NCI-H446 treated with DMSO at 0.1 percent for 48 hours (cell line): ENCODE results near the gene IRF2BP2.
"Not testable (repeated sequence)": the region's sequence is repeated elsewhere in the genome, so short reads cannot be mapped to it uniquely, and the experiment has no call there.

Source experiments
- DNase-seq: peaks from one replicate; lab custom pipeline; 2025; lab: John Stamatoyannopoulos, UW

Gene IRF2BP2

DNA sequence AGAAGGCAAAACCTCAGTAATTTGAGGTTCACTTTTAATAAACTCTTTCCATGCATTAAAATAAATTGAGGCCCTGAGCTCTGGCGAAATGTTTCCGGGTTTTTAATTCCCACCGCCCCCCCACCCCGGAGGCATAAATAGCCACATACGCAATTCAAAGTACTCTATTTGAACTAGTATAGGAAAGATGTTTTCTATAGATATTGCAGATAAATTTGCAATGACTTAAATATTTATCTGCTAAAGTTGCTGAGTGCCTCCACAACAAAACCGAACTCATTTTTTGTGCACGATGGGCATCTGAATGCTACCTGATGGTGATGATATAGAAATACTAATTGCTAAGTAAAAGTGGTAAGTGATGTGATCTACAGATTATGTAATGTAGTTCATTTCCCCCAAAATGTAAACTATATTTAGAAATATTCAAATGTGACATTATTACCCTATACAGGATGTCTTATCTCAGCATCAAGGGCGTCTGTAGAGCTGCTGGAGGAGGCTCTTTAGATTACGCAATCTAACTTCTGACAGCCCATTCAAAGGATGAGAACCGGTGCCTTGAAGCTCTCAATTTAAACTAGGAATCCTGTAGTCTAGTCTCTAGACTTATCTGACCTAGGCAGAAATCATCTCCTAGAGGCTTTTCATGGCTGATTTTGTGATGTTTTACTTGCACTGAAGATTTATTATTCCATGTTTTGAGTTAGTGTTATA lies 8.5 kb downstream of the IRF2BP2 start:
- DNase-seq, result peak; percentile 27

DNA sequence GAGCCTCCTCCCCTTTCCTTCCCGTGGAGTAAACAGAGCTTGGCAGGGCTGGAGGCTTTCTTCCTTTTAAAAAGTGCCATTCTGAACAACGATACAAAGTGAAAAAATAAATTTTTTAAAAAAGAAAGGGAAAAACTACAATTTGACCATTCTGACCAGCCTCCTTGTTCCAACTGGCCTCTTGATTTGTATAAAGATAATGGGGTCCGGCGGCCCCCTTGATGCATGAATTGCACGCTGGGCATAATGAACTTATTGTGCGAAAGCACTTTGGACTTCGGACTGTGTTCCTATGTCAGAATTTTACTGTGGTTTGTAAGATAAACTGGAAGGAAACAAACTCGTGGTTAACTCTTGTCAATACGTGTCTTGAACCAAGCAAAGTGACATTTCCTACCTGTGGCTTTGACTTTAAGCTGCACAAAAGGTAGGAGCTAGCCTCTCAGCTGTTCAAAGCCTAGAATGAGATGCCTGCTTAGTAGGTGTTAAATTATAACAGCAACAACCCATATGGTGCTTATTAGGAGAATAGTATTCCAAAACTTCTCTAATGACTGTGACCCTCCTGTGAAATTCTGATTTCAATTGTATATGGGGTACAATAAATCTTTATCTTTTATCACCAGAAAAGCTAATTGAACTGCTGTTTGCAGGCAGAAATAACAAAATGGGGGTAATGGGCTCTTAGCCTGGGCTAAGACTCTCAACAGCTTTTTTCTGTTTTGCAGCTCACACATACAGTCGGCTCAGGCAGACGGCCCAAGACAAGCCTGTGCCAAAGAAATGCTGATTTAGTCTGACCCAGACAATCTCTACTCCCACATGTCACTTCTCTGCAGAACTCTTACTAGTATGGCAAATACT lies 9.3 kb downstream of the IRF2BP2 start:
- DNase-seq, result peak; percentile 83

DNA sequence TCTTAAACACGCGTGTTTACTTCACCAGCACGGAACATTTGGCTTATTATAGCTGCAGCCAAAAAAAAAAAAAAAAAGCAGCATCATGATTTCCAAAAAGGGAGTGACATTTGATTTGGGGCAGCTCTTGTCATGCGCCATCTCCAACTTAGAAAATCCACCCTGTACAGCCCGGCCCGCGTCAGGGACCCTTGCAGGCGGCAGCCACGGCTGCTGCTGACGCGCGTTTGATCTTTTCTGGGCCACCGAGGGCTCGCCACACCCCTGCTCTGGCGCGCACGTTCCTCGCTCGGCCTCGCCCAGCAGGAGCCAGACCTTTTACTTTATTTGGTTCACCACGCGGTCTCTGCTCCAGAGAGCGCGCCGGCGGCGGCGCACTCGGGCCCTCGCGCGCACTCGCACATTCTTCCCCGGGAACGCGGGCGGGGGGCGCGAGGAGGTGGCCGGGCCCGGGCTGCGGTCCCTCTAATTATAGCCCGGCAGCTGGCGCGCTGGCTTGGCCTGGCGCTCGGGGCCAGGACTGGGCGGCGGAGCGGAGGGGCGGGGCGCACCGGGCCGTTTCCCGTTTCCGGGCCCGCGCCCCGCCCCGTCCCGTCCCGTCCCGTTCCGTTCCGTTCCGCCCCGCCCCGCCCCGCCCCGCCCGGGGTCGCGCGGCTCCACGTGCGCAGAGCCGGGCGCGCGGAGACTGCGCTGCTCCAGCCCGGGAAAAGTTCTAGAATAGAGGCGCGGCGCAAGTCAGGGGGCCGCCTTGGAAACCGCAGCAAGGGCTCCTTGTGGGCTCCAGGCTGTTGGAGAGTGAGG lies 10.2 kb downstream of the IRF2BP2 start:
- peak; percentile 87 for DNase-seq

DNA sequence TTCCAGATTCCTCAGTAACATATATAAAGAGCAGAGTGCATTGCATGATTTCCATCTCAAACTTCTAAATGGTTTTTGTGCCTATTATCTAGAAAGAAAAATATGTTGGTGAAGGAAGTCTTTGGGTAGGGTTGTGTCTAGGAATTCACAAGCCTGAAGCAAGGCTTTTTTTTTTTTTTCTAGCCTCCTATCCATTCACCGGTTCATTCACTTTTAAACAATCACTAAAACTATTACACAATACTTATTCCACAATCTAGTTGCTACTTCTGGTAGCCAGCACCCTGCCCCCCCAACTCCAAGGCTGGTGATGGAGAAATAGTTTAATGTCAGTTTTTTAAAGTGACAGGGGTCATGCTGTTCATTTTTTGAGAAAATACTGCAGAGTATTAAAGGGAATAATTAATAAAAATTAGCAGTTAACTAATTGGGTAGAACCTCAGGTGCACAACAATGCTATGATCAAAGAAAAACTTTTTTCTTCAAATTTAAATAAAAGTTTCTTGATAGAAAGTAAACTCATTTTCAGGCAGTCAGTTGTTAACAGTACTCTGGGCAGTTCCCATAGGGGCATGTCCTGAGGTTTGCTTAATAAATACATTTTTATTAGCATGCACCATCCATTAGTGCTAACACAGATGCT lies 10.9 kb downstream of the IRF2BP2 start:
- no peak for DNase-seq

DNA sequence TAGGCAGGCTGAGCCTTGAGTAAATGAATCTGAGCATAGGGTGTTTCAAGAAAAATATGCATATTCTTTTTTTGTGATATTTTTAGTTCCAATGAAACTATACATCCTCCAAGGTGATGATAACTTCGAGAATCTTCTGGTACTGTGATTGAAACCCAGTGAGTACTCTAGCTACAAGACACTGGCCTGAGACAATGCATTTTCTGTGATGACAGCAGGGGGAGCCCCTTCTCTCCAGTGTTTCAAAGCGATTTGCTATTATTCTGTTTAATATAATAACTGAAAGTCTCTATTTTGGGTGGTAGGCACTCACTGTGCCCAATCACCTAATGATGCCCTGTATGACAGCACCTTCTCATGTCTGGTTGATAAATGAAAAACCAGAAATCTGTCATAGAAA lies 12.1 kb downstream of the IRF2BP2 start:
- DNase-seq, result peak; percentile 32

DNA sequence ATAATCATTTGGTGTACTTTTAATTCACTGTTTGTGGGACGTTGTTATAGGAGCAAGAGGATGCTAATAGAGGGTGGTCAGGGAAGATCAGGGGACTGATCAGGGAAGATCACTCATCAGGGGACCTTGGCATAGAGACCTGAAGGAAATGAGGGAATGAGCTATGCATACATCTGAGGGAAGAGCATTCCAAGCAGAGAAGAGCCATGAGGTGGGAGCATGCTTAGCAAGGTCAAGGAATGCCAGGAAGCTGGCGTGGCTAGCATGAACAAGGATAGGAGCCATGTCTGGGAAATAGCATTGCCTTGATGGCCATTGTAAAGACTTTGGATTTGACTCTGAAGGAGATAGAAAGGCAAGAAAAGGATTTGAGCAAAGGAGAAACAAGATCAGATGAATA lies 14.1 kb downstream of the IRF2BP2 start:
- no peak for DNase-seq

DNA sequence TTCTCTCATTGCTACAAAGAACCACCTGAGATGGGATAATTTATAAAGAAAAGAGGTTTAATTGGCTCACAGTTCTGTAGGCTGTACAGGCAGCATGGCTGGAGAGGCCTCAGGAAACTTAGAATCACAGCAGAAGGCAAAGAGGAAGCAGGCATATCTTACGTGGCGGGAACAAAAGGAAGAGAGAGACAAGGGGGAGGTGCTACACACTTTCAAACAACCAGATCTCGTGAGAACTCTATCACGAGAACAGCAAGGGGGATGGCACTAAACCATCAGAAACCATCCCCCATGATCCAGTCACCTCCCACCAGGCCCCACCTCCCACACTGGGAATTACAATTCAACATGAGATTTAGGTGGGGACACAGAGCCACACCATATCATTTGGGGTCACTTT lies 15.4 kb downstream of the IRF2BP2 start:
- not testable (repeated sequence) for DNase-seq

DNA sequence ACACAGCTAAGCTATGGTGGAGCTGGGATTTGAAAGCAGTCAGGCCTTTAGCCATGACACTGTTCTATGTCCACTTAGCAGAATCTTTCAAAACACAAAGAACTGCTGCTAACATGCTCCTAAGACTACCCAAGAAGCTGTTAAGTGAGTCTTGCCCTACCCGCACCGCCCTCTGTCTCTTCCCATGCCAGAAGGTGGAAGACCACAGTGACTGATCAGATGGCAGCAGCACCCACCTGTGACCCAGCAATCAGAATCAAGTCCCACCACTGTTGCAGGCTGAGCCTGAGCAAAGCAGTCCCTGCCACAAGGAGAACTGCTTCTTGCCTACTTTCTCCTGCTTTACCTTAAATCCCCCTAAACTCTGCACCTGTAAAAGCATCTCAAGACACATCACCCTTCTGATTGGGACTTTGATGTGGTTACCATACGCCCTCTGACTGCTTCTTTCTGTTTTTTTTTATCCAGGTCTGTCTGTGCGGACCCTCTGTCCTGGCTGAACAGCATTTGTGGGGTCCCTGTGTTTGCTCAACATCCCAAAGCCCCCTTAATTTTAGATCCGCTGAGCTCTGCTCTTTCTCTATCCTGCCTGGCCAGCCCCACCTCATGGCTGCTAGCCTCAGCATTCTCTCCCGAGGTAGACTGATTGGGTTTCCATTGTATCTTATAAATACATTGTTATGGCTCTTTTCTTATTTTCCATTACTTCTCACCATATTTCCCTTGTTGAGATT lies 16.0 kb downstream of the IRF2BP2 start:
- DNase-seq, result no peak

DNA sequence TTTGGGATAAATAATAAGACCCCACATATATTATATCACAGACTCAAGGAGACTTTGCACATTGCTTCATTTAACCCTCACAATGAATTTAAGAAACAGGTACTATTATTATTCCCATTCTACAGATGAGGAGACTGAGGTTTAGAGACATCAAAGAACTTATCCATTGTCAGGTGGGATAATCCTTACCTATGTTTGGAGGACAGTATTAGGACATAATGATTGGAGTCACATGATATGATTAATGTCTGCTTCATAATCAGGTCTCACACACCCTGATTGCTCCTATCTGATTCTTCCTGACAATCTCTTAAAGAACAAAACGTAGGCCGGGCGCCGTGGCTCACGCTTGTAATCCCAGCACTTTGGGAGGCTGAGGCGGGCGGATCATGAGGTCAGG lies 16.9 kb downstream of the IRF2BP2 start:
- DNase-seq, result no peak

DNA sequence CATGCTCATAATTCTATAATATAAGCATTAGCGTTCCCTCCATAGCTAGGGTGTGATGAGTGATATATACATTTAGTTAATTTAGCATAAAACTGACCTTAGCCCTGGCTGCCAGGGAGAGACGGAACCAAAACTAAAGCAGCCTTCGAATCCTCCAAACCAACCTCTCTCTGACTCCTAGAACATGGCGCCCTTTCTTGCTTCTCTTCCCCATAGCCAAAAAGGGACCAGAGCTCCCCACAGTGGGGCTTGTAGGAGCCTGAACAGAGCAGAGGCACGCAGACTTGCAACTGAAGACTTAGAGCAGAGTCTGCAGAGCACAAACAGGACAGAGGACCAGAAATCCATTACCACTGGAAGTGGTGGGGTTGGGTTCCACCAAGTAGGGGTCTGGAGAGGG lies 17.7 kb downstream of the IRF2BP2 start:
- no peak for DNase-seq

DNA sequence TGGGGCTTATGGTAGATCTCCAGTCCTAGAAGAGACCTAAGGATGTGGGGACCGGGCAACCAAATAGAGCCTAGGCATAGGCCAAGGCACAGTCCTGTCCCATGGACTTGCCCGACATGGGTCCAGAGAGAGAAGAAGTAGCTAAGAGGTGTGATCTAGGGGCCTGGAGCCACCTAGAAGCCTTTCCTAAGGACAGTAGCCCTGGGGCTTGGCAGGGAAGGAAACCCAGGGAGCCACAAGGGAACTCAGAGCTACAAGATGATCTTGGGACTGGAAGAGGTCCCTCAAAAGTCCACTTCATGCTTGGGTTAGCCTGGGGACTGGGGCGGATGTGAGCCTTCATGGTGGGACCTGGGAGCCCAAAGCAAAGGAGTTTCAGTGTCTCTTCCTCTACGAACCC lies 18.8 kb downstream of the IRF2BP2 start:
- no peak for DNase-seq

DNA sequence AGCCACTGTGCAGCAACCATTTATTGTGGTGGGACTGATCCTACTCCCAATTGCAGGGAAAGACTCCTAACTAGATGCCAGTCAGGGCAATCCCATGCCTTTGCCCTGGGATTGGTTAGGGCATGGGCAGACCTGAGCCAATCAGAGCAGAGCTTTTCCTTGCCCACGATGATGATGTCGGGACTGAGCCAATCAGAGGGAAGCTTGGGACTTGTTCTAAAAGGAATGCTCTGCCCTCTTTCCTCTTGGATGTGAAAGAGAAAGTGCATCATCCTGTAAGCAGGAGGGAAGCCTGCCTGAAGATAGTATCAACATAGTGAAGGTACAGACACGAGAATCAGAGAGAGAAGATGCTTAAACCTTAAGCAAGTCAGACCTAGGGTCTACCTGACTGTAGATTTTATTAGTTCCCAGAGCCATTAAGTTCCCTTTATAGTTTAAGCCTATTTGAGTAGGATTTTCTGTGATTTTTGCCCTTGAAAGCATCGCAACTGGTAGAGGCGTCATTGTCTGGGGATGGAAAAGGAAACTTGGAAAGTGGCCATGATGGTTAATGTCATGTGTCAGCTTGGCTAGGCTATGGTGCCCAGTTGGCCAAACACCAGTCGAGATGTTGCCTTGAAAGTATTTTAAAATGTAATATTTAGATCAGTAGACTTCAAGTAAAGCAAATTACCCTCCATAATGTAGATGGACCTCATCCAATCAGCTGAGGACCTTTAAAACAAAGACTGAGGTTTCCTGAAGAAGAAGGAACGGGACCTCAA lies 19.9 kb downstream of the IRF2BP2 start:
- no peak for DNase-seq

DNA sequence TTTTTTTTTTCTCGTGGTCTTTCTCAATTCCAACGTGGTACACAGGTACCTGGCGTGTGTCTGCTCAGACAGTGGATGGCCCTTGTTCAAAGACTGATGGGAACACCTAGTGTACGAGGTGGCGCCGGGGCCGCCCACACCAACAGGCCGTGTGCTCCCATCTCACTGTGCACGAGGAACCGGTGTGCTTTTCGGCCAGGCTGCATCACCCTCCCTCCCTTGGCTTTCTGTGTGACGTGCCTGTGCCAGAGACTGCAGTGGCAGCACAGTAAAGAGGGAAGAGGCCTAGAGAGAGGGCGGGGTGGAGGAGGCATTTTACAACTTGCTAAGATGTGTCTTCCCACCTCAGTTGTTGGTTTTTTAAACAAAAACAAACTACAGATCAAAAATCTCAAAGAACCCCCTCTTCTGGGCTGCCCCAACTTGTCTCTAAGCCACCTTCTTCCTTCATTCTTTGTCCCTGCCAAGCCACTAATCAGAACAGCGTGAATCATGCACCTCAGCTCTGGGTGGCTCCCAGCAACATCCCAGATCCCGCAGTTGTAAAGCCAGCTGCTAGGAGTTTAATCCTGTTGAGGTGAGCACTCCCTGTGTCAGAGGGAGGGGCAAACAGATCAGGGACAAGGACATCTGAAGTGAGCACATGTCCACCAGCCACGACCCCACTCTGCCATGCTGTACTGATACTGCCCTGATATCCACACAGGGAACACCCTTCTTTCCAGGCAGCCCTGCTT lies 20.7 kb downstream of the IRF2BP2 start:
- DNase-seq, result no peak

DNA sequence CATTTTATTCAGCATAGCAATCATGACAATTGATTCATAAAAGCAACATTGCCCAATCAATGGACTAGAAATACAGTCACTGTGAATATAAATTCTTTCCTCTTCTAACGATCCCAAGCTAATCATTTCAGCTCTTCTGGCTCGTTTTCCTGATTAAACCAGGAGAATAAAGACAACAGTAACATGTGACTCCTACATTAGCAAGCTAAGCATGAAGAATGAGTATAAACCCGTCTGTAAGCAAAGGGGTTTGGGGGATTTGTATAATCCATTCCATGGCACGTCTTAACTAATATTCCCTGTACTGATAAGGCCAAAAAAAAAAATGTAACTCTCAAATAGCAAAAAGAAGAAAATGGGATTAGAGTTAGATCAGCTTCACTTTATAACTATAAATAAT lies 21.6 kb downstream of the IRF2BP2 start:
- DNase-seq, result no peak

DNA sequence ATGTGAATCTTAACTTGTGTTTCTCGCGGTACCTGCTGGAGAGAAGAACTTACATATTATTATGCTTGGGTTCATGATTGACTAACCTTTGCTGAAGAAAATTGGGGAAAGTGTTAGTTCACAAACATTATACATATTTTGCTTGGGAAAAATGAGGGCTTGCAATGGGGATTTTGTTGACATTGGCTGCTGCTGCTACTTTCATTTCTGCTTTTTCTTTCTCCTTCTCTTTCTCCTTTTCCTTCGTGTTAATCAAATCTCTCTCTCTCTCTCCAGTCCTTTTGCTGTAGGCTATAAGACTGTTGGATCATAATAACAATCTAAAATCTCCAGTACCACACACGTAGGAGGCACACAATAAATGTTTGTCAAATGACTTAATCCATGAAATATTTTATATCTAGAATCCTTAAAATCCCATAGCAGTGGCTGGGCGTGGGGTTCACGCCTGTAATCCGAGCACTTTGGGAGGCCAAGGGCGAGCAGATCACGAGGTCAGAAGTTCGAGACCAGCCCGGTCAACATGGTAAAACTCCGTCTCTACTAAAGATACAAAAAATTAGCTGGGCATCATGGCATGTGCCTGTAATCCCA lies 23.0 kb downstream of the IRF2BP2 start:
- no peak for DNase-seq

DNA sequence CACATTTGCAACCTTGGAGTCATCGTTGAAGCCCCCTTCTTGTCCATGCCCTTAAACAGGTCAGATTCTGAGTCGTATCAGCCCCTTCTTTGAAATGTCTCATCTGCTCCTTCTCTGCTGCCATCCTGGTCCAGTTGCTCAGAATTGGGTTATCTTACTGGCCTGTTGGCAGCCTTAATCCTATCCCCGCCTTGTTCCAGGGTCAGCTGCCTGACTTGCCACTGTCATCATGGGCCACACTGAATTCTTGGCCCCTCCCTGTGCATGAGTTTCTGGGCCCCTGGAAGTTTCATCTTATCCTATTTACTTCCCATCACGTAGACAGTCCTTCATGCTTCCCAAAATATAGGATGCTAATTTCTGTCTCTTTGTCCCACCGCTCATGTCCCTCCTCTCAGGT lies 23.7 kb downstream of the IRF2BP2 start:
- DNase-seq, result no peak

DNA sequence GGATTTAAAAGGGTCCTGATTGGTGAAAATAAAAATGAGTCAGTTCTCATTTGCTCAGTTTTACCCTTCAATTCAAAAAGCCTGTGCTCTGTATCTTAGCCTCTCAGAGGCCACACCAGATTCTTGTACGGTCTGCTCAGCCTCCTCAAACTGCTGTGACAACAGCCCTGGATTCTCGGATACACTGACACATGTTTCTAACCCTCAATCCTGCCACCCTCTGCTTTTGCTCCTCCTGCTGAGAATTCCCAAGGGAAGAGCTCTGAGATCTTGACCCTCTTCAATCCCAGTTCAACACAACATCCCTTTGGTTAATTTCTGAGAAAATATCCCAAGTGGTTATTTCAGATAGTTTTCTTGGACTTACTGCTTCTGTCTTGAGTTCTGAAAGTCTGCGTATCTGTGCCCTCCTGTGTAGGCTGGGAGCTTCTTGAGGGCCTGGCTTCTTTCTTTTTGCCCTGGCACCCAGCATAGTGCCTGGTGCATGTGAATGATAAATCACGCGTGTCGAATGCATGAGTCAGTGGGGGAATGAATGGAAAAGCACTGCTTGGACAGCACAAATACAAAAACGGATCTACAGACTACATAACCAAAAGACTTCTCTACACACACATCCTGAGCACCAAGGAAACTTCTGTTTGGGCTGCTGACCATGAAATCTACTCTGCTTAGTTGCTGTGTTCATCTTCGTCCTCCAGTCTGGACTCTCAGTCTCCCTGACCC lies 24.5 kb downstream of the IRF2BP2 start:
- no peak for DNase-seq

DNA sequence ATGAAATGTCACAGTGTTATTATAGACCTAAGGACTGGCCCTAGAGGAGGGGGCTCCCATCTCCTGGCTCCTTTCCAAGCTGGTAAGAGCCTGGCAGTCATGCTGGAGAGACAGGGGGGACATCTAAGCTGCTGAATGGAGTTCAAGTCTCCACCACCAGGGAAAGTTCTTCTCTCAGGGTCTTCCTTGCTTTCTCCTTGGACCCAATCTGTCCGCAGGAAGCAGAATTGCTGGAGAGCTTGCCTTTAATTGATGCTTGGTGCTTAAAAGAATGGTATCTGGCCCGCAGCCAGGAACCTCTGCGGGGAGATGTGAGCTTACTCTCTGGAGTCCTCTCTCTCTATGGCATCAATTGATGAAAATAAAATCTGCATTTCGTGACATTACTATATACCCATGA lies 25.1 kb downstream of the IRF2BP2 start:
- DNase-seq, result no peak

DNA sequence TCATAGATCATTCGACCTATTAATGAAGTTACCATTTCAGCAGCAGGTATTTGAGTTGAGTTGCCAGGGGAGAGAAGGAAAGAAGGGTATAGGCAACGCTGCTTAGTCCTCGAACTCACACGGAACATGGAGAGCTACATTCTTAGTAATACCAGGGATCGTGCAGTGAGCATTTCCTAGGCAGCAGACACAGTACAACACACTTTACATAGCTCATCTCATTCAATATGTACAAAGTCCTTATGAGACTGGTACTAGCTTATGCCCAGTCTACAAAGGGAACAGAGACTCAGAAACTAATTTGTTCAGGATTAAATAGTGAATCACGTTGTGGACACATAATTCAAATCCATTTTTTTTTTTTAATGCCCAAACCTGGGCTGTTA lies 25.6 kb downstream of the IRF2BP2 start:
- no peak for DNase-seq
